Stimulated activated CD4-positive, alpha-beta T cell treated with anti-CD3 and anti-CD28 coated beads, Interleukin-2, amount 100 ng/mL, for 24 hours (primary cell): ENCODE results near the gene EFNA5.

Source experiments
- DNase-seq, 2 donors: peaks; one replicate each; pipeline ENCODE4 v3.0.0-alpha.2; 2020

EFNA5 gene

DNA sequence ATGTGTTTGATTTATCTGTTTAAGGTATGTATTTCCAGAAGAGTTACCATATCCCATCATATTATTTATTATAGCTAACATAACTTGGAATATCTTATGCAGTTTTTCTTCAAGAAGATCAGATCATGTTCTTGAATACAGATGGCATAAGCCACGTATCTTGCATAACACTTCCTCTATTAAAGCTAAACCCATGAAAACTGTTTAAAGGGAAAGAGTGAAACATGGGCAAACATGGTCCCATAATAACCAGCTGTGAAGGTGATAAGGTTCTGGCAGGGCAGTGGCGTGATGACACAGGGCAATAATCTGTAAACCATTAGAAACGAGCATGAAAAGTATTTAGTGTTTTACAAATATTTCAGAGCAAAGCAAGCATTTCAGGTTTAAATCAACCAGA, 34.2 kb downstream of the EFNA5 start:
- no peak for DNase-seq

DNA sequence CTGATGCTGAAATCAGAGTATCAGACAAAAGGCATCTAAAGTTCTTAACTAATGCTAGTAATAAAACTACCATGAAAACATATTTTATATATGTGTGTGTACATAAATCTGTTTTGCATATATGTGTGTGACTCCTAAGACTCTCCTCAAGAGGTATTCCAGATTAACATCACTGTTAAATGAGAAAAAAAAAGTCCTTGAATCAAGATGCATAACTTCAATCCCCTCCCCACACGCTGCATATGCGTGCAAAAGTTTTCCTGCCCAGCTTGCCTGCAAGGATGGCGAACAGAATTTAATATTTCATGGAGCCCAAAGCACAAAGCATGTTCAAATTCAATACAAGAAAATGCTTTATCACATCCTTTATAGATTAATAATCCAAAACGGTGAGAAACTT, 34.7 kb downstream of the EFNA5 start:
- DNase-seq = no peak

- no peak for DNase-seq
Measured at GRCh38 chr5:107634981-107635848, 35.5 kb downstream of the EFNA5 start.

DNA sequence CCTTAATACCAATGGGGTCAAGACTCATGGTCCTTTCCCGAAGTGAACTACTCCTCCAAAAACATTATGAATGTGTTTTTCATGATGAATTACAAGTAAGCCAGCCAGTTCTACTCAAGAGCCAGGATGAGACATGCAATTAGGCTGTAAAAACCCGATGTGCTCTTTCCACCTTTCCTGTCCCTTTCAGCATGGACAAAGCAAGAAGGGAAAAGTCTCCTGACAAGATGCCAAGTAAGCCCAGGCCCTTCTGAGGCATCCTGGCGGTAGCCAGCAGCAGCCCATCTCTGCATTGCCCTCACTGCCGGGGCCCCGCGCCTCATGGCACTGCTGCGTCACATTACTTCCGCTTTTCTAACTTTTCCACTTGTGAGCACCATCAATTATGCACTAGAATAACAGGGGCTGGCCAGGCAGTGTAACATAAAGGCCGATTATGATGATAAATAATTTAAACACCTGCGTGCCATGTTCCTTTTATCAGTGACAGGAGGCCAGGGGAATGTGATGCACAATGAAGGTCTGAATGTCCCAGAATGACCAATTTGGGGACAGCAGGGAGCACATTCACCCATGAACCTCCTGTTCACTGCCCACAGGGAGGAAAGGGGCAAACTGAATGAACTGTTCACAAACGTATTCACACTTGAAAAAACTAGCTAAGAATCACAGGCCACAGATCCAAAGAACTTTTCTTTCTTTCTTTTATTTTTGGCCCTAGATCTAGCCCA, 37.4 kb downstream of the EFNA5 start:
- DNase-seq = no peak

DNA sequence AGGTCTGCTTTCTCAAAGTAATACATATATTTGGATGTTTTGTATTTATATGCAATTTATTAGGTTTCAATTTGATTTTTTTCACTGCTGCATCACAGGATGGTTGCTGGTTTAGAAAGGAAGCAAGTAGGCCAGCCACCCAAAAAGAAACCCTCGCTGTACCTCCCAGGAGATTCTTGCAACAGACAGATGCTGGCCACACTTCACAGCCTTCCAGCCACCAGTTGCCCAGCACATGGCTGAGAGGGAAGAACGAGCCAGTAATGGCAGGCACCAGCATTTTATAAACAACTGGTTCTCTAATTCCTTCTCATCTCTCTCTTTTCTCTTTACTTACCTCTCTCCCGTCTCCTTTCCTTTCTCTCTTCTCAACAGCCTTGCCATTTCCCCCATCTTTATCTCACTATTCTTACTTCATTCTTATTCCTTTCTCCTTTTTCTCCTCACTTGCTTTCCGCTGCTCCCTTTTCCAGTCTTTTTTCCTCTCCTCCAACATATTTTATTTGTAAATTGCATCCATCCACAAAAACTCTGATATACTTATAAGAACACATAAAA, 38.9 kb downstream of the EFNA5 start:
- no peak for DNase-seq

DNA sequence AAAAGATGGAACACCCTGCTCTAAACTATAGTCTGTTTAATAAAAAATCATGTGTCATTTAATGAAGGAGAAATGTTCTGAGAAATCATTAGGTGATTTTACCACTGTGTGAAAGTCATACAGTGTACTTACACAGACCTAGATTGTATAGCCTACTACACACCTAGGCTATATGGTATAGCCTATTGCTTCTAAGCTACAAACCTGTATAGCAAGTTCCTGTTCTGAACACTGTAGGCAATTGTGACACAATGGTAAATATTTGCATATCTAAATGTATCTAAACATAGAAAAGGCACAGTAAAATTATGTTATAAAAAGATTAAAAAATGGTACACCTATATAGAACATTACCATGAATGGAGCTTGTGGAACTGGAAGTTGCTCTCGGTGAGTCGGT, 40.6 kb downstream of the EFNA5 start:
- no peak for DNase-seq

DNA sequence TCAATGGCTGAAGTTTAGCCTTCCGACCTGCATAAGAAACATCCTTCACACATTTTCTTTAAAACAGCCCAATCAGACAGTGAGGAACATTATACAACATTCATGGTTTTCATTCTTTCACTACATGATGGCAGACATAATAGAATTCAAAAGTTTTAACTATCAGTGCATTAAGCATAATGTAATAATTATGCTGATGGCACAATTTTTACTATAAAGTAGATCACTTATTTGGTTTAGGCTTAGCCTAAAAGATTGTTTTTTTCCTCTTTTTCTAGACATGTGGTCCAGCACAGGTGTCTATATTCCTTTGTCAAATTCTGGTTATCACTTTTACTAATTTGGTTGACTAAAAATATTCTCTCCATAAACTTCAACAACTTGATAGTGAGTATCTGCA, 46.5 kb downstream of the EFNA5 start:
- DNase-seq = no peak

DNA sequence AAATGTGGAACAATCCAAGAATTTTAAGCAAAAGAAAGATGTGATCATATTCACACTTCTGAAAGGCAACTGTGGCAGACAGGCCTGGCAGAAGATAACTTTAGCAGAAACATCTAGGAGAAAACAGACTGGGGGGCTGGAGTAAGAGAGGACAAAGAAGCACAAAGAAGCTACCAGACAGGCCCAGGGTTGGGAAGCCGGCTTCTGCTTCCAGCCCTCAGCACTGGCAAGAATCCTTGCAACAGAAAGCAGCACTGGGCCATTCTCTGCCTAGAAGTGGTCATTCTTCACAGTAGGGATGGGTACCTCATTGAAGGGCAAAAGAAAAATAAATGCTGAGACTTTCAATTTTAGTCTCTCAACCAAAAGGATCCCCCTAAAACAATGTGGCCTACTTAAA, 49.6 kb downstream of the EFNA5 start:
- no peak for DNase-seq

DNA sequence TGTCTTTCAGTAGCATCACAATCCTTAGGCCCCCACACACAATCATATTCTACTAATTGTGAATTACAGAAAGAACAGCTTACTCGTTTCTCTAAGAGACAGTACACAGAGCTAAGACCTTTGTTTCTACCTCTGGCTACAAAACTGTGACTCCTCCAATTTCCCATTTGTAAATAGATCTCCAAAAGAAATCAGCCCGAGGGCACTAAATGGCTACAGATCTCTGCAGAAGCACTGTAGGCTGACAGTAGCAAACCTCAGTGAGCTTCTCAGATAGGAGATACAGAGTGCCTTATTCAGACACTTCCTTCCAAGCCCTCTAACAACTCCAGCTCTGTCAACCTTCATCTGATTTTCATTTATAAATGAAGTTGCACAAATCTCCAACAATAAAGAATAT, 51.0 kb downstream of the EFNA5 start:
- no peak for DNase-seq

DNA sequence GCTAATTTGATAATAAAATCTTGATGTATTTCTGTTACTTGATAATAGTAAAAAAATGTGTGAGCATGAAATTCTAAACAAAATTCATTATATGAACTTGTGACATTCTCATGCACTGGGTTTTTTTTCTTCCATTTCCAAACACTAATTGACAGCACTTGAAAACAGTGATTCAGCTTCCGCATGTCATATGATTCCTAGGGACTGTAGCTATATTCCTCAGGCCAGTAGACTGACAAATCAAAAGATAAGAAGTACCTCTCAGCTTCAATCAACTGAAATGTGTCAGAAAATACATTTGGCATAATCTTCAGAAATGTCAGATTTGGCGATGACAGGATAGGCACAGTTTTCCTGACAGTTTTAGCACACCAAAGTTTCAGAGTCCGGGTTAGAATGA, 52.5 kb downstream of the EFNA5 start:
- DNase-seq = no peak

DNA sequence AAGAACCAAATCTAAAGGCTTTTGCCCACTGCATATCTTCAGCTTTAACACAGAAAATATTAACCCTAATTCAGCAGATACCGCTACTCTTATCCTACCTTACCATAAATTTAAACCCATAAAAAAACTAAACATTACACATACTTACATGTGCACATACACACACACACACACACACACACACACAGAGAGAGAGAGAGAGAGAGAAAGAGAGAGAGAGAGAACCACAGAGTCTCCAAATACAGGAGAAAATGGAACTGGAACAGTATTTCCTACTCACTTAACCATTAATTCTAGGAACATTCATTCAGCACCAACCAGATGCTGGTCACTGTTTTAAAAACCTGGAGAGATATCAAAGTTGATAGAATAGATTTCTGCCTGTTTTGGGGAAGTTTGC, 53.7 kb downstream of the EFNA5 start:
- DNase-seq = no peak

DNA sequence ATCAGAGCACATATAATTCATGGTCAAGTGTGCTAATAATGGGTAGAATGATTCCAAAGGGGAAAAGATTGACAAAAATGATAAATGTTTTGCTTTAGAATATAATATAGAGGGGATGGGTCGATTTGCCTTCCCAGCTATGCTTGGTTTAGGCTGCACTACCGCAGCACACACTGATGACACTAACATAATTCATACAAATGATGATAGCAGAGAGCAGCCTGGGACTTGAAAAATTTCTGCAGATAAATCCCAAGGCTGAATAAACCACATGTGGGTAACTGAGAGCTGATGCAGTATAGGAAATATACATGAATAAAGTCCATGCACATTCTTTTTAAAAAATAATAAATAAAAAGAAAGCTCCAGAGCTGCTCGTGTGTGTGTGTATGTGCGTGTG, 54.5 kb downstream of the EFNA5 start:
- DNase-seq = no peak

DNA sequence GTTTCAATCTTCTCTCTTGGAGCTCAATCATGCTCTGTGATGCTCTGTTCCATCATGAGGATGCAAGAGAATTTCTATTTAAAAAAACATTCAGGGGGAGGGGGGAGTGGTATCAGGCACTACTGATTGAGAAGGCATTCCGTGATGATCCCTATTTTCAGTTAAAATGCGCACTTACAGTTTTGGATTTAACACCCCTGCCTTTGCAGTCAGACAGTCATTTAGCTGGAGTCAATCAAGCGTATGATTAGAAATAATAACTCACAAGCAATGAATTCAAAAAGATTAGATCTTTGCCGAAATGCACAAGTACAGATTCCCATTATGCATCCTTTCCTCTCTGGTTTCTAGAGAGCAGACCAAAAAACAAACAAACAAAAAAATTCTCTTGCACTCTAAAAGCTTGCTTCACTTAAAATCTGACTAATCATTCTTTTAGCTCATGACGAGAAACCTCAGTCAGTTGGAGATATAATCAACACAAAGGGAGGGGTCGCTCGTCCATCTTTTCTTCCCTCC, 55.4 kb downstream of the EFNA5 start:
- no peak for DNase-seq

DNA sequence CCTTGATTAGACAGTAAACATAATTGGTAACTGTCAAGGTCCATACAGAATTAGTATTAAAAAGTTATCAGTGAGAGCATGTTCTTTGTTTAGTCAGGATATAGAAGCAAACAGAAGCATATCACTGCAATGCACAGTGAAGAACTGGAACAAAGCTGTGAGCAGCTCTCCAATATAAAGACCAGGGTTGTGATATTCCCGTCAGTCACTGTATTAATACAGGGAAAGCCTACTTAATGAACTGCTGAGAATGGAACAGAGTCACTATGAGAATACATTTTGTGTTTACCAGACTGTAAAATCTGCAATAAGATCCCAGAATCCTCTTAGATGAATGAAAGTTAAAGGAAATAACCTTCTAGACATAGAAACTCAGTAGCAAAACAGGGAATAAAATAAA, 58.2 kb downstream of the EFNA5 start:
- DNase-seq = no peak

- DNase-seq = no peak
Measured at GRCh38 chr5:107610798-107611197, 59.9 kb downstream of the EFNA5 start.

DNA sequence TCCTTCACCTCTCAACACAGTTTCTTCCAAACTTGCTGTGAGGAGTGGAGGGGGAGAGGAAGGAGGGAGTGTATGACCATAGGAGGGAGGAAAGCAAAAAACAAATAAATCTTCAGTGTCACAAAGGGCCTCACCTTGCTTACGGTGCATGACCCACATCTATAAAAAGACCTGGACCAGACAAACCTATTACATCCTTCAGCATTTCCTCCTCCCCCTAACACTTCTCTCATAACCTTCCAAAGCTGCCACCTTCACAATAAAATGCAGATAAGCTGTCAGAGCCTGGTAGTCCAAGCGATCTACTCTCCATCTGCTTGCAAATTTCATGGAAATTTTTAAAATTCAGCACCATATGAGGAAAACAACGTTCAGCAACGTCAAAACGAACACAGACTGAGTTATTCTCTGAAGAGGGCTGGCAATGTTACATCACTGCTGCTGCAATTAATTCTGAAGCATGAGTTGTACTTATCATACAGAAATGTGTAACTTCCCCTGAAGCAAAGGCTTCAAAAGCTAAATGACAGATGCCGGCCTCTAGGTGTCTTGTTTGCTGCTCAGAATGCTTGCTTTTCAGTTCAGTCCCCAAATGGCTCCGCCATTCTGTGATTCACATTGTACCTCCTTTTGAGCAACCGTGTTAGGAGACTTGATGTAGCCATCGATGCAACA, 62.9 kb downstream of the EFNA5 start:
- DNase-seq = no peak

DNA sequence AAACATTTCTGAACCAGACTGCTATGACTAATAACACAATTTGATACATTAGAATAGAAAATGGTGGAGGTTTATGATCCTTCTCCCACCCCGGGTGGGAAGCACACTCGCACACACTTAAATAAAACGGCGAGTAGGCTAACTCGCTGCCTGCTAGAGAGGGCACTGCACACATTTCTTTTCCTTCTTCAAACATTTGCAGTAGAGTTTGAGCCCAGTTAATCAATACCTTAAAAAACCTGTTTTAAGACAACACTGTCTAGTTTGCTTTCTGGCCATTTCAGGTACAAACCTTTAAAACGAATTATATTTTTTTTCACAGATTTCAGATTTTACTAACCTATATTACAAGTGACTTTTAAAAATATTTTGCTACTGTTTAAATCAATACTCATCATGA, 63.5 kb downstream of the EFNA5 start:
- no peak for DNase-seq

- no peak for DNase-seq
Measured at GRCh38 chr5:107605596-107606125, 65.1 kb downstream of the EFNA5 start.

- DNase-seq = no peak
Measured at GRCh38 chr5:107604990-107605389, 65.7 kb downstream of the EFNA5 start.

- no peak for DNase-seq
Measured at GRCh38 chr5:107604146-107604910, 66.4 kb downstream of the EFNA5 start.

DNA sequence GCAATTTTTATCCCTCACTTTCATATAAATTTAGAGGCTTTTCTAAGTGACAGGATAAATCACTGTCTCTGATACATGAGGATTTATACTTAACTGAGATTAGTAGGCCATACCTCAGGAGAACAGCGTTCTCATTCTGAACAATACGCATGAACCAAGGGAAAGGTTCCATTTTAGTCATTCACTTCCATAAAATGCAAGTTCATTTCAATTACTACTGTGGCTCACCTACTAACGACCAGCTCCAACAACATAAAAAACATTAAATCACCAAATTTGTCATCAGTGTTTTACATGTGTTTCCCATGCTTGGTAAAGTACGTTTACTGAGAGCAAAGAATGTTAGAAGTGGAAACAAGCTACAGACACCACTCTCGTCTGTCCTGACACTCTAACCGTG, 67.4 kb downstream of the EFNA5 start:
- DNase-seq = no peak

GRCh38 chr5:107602896-107603295, 67.8 kb downstream of the EFNA5 start:
- no peak for DNase-seq
